ENCODE data around the gene MAGEB16.

Gene MAGEB16

DNA sequence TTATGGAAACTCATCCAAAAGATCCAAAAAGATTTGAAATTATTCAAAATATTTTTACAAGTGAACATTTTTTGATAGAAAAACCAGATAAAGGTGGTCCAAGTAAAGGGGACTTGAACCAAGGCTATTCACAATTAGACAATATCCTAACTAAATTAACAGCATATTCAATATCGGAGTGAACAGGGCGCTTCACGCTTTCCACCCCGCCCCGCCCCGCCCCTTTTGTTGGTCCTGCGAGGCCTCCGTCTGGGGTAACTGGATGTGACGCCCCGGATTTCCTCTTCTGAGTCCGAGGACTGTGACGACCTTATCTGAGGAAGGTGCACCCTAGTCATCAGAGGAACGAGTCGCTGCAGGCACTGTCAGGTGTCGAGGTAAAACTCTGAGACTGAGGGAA, at the start of gene MAGEB16:
Gene MAGEB16, plus strand, starts transcription at position 301 of the 400 bp plus-strand sequence. CDS start 3,855 bp downstream, outside the sequence.
- no peak for DNase-seq (ENCODE audit: low read depth)

DNA sequence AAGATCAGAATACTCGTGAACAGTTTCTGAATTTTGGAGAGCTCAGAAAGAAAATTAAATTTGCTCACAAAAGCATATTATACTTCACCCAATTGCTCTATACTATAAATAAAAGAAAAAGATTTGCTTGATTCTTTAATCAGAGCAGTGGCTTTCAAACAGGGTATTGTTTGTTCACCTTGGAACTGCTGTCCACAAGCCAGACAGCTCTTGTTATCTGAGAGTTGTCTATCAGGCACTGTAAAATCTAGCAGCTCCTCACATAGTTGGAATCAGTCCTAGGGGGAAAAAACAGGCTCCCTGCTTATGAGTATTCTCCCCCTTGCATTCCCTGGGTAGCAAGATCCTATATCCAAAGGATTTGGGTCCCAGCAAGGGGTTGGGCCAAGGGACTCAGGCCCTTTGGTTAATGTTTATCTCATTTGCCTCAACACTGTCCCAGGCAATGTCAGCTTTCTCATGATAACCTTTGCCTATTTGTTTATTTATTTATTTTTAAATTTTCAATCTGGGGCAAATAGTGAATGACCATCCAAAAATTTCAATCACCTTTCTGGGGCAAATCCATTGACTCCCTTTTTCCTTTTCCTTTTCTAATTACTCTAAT, 24.1 kb upstream of the MAGEB16 start:
- no peak for DNase-seq (ENCODE audit: low read depth)

DNA sequence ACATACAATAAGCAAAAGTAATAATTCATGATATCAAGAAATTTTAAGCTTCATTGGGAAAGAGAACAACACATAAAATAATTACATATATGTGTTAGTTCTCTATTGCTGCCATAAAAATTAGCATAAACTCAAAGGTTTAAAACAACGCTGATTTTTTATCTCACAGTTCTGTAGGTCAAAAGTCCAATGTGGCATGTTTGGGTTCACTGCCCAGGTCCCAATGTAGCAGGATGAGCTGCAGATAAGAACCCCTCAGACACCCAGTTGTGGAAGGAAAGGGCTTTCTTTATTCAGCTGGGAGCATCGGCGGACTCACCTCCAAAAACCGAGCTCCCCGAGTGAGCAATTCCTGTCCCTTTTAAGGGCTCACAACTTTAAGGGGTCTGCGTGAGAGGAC, 13.1 kb upstream of the MAGEB16 start:
- DNase-seq (ENCODE audit: low read depth), result no peak

- no peak for DNase-seq (ENCODE audit: low read depth)
These were observed 11.9 kb upstream of the MAGEB16 start for GRCh38 chrX:35786271-35786670.

DNA sequence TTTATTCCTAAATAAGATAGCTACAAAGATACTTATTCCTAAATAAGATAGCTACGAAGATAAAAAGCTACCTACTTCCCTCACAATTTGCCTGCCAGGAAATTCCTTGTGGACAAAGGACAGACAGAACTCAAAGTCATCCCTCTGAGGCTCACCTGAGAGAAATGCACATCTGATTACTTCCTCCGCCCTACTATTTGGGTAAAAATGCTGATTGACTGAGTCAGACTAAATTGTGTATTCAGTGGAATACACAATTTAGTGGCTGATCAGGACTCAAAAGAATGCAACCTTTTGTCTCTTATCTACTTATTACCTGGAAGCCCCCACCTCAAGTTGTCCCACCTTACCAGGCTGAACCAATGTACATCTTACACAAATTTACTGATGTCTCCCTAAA, 10.3 kb upstream of the MAGEB16 start:
- no peak for DNase-seq (ENCODE audit: low read depth)

- no peak for DNase-seq (ENCODE audit: low read depth)
These were observed 2.3 kb downstream of the MAGEB16 start for GRCh38 chrX:35800474-35800873.

DNA sequence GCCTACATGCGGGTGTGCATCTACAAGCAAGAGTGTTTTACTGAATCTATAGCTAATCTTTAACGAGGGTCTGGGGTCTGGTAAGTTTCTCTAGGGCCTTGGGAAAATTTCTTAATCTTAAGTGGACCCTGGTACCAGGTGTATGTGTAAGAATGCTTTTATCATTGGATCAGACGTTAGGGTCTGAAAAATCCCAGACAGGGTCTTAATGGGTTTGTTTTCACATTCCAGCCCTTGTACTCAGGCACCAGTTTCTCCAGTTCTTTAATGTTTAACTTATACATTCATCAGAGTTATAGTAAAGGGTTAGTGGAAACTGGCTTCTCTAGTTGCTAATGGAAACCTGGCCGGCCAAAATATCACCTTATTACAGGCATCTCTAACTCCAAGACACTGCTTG, 11.6 kb downstream of the MAGEB16 start:
- DNase-seq (ENCODE audit: low read depth), result no peak

GRCh38 chrX:35819241-35819640, 21.1 kb downstream of the MAGEB16 start:
- DNase-seq (ENCODE audit: low read depth), result no peak

- no peak for DNase-seq (ENCODE audit: low read depth)
These were observed 28.4 kb downstream of the MAGEB16 start for GRCh38 chrX:35826503-35826902.

GRCh38 chrX:35829501-35829900, 31.4 kb downstream of the MAGEB16 start:
- no peak for DNase-seq (ENCODE audit: low read depth)

DNA sequence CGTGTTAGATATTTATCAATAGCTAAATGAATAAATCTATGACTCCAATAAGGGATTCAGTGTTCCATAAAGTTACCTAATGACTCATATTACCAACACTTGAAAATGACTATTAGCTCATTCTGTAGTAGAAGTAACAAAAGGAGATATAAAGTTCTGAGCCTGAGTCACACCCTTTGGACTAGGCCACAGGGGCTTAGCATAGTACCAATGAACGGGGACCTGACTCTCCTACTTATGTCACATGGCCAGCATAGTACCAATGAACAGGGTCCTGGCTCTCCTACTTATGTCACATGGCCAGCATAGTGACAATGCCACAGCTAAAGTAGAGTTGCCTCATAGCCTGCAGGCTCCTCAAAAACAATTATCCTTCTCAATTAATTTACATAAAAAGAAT, 43.7 kb downstream of the MAGEB16 start:
- no peak for DNase-seq (ENCODE audit: low read depth)

- no peak for DNase-seq (ENCODE audit: low read depth)
These were observed 44.5 kb downstream of the MAGEB16 start for GRCh38 chrX:35842674-35843073.

GRCh38 chrX:35847736-35848135, 49.6 kb downstream of the MAGEB16 start:
- DNase-seq (ENCODE audit: low read depth), result no peak

All from activated gamma-delta T cell treated with anti-CD3 and anti-CD28 coated beads, Interleukin-2, amount 50 U/mL, for 16 hours (primary cell).